ENCODE data around the gene GXYLT2. TPM values are rescaled to one million over a fixed set of nuclear protein-coding genes. Genes with fewer than 3 reads are reported as not detected.

GXYLT2 gene
- total and polyA plus RNA-seq, 7 donors, result 0.04 to 5.9 (median 0.84) TPM

DNA sequence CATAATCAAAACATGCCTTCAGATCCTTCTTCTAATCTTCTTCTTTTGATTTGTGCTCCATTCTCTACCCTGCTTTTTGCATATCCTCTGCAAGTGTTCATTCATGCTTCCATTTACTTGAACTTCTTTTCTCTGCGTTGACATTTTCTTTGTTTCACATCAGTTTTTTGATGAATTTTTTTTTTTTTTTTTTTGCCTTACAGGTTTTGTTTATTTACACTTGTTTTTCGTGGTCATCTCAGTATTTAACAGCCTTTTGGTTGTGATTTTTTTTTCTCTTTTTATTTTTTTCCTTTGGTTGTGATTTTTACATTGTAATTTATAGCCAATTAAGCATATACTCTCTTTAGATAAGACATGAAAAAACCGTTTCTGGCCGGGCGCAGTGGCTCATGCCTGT, 27.8 kb upstream of the GXYLT2 start:
- TF ChIP-seq CTCF (IDR thresholded peaks at IDR 0.05), result no peak
- no peaks in the 10 kb centered on the region for H3K4me1 ChIP-seq
- H3K36me3 ChIP-seq (ENCODE audit: insufficient read depth in 1 of 2, low read depth in 1 of 2), result no peaks in the 10 kb centered on the region
- intact Hi-C loops (cut with DNase I), result no loop called here
- ATAC-seq (no peak), DNase-seq (no peak)
- WGBS, 3 donors, result 83 to 86% (median 85%) methylated on average over 5 of the region's 5 CpGs
- H3K9me3 ChIP-seq, result no peaks in the 10 kb centered on the region
- H3K27me3 ChIP-seq (ENCODE audit: insufficient read depth in 3 of 3, low read length in 2 of 3), result peaks cover 0 to 7% (median 0%) of the 10 kb centered on the region in 3 donors
- no peak overlapping the region for H3K27ac ChIP-seq
- H3K4me3 ChIP-seq, result no peak overlapping the region

- TF ChIP-seq CTCF (IDR thresholded peaks at IDR 0.05), result no peak
- Histone ChIP-seq H3K27me3 (ENCODE audit: insufficient read depth in 3 of 3, low read length in 2 of 3) (no peaks in the 10 kb centered on the region), H3K4me1 (no peaks in the 10 kb centered on the region), H3K9me3 (no peaks in the 10 kb centered on the region), H3K27ac (no peak overlapping the region), H3K36me3 (ENCODE audit: insufficient read depth in 1 of 2, low read depth in 1 of 2) (no peaks in the 10 kb centered on the region), H3K4me3 (no peak overlapping the region)
- 70 to 82% (median 72%) methylated on average over 1 of the region's 1 CpG for WGBS, 3 donors
- DNase-seq (no peak), ATAC-seq (no peak)
- intact Hi-C loops (cut with DNase I), result no loop called here
Observed at GRCh38 chr3:72860846-72861245, 27.0 kb upstream of the GXYLT2 start.

GRCh38 chr3:72862314-72863090, 25.3 kb upstream of the GXYLT2 start:
- ATAC-seq (no peak), DNase-seq (no peak)
- Histone ChIP-seq H3K27ac (no peak overlapping the region), H3K9me3 (no peaks in the 10 kb centered on the region), H3K4me3 (no peak overlapping the region), H3K36me3 (ENCODE audit: insufficient read depth in 1 of 2, low read depth in 1 of 2) (no peaks in the 10 kb centered on the region), H3K27me3 (ENCODE audit: insufficient read depth in 3 of 3, low read length in 2 of 3) (no peaks in the 10 kb centered on the region), H3K4me1 (no peaks in the 10 kb centered on the region)
- WGBS, 3 donors, result 59 to 72% (median 66%) methylated on average over 7 of the region's 7 CpGs
- intact Hi-C loops (cut with DNase I), result no loop called here
- TF ChIP-seq CTCF (IDR thresholded peaks at IDR 0.05), result no peak

GRCh38 chr3:72872183-72872582, 15.7 kb upstream of the GXYLT2 start:
- no peaks in the 10 kb centered on the region for H3K36me3 ChIP-seq (ENCODE audit: insufficient read depth in 1 of 2, low read depth in 1 of 2)
- DNase-seq, result no peak
- H3K9me3 ChIP-seq, result no peaks in the 10 kb centered on the region
- no peak for TF ChIP-seq CTCF (IDR thresholded peaks at IDR 0.05)
- no peaks in the 10 kb centered on the region for H3K27me3 ChIP-seq (ENCODE audit: insufficient read depth in 3 of 3, low read length in 2 of 3)
- no peak for ATAC-seq
- intact Hi-C loops (cut with DNase I), result no loop called here
- H3K4me1 ChIP-seq, result no peaks in the 10 kb centered on the region
- H3K27ac ChIP-seq, result no peak overlapping the region
- no peak overlapping the region for H3K4me3 ChIP-seq
- 59 to 69% (median 65%) methylated on average over 5 of the region's 5 CpGs for WGBS, 3 donors

DNA sequence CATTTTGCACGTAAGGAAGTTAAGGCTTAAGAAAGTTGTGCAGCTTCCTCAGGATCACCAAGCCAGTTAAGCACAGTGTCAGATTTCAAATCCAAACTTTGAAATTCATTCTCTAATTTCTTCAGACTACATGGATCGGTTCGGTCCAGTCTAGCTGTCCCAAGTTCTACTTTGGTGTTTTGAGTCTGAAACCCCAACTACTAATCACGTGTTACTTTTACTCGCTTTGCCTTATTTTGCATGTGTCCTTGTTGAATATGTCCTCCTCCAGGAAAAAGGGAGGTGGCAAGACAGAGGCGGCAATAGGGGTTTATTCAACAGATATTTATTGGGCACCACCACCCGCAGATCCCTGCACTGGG, 522 bp upstream of the GXYLT2 start:
- DNase-seq (no peak), ATAC-seq (peak in 1 of 4 donors; percentile 45)
- intact Hi-C loops (cut with DNase I), result no loop called here
- H3K27ac ChIP-seq, result peak overlapping the region; percentile 6
- no peaks in the 10 kb centered on the region for H3K9me3 ChIP-seq
- no peaks in the 10 kb centered on the region for H3K27me3 ChIP-seq (ENCODE audit: insufficient read depth in 3 of 3, low read length in 2 of 3)
- WGBS, 3 donors, result 1% methylated on average over 7 of the region's 7 CpGs
- peak overlapping the region; percentile 66 for H3K4me3 ChIP-seq
- peaks cover 8% of the 10 kb centered on the region for H3K4me1 ChIP-seq
- H3K36me3 ChIP-seq (ENCODE audit: insufficient read depth in 1 of 2, low read depth in 1 of 2), result no peaks in the 10 kb centered on the region
- TF ChIP-seq CTCF (IDR thresholded peaks at IDR 0.05), result no peak
